Uterus (tissue), 2 donors: ENCODE measurements around the gene FBXL5.

Source experiments
- POLR2A ChIP-seq, 2 donors: fragments of 450-650 bp; IDR thresholded peaks; one replicate each; pipeline ENCODE4 v1.6.1; 2016; ENCODE audit warnings: antibody characterized with exemption in 2 of 2, mild to moderate bottlenecking in 1 of 2, moderate library complexity in 1 of 2
- TF ChIP-seq, protein P1 (sequence below), 4 experiments: fragments of 200-600 bp in 2 of 4; fragments of 450-650 bp in 2 of 4; sonication (generic) in 2 of 4; IDR thresholded peaks; one replicate each; pipeline ENCODE4 v1.5.1; 2016 to 2019; ENCODE audit warnings: antibody characterized with exemption in 4 of 4, mild to moderate bottlenecking in 2 of 4, moderate library complexity in 1 of 4

DNA sequence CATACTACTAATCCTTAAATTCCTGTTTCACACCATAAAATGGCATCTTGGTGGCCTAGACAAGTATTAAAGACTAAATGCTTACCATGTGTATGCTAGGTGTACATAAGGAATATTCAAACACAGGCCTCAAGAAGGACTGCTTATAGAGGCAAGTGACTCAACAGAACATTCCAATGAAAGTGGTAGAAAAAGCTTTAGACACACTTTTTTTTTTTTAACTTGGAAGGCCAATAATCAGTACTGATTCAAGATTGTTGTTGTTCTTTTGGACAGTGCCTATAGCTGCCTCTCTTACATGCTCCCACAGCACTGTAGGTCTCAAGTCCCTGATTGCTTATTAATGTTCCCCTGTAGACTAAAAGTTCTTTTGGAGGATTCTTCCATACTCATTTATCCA is 77.6 kb downstream of the FBXL5 start:
- TF ChIP-seq, protein P1, sequence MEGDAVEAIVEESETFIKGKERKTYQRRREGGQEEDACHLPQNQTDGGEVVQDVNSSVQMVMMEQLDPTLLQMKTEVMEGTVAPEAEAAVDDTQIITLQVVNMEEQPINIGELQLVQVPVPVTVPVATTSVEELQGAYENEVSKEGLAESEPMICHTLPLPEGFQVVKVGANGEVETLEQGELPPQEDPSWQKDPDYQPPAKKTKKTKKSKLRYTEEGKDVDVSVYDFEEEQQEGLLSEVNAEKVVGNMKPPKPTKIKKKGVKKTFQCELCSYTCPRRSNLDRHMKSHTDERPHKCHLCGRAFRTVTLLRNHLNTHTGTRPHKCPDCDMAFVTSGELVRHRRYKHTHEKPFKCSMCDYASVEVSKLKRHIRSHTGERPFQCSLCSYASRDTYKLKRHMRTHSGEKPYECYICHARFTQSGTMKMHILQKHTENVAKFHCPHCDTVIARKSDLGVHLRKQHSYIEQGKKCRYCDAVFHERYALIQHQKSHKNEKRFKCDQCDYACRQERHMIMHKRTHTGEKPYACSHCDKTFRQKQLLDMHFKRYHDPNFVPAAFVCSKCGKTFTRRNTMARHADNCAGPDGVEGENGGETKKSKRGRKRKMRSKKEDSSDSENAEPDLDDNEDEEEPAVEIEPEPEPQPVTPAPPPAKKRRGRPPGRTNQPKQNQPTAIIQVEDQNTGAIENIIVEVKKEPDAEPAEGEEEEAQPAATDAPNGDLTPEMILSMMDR (IDR thresholded peaks at IDR 0.05): no peak
- TF ChIP-seq POLR2A (IDR thresholded peaks at IDR 0.05): no peak
